Cardiac fibroblast (primary cell): ENCODE data around the gene KCND3.
"Not testable (repeated sequence)": the region's sequence is repeated elsewhere in the genome, so short reads cannot be mapped to it uniquely, and the experiment has no call there.

ENCODE experiments used
- DNase-seq, 2 donors: peaks; one replicate each; pipeline versions ENCODE4 v3.0.0 to v3.0.0-alpha.2; 2010; ENCODE audit warnings: low read depth in 2 of 2
- H3K4me3 ChIP-seq, 2 donors: replicated peaks in 1 of 2; 1 replicate in 1 of 2; 2 replicates in 1 of 2; pipeline ENCODE4 v1.5.1; 2011; ENCODE audit warnings: low read depth in 2 of 2, low read length in 2 of 2, mild to moderate bottlenecking in 2 of 2, moderate library complexity in 1 of 2
- CTCF ChIP-seq: IDR thresholded peaks from one replicate; pipeline ENCODE4 v1.5.1; 2011; ENCODE audit warnings: low read depth, mild to moderate bottlenecking, low read length, inconsistent platforms

Gene KCND3

DNA sequence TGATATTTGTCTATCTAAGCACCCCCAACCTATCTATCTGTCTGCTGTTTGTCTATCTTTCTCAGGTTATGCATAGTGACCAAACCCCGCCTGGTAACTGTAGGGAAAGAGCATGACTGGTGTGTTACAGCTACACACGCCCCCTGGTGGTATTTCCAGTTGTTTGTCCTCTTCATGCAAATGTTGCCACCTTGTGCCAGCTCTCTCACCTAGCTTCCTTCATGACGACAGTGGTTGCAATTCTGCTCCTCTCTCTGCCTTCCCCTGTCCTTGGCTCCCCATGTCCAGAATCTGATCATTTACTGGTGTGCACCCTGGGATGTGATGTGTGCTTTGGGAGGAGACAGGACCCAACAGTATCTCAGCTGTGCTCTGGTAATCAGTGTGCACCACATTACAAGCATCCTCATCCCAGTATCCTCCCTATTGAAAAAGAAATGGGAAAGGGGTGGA is 242.2 kb downstream of the KCND3 start:
- TF ChIP-seq CTCF, result peak; percentile 63
- H3K4me3 ChIP-seq, result no peak overlapping the region
- peak; percentile 86 to 91 for DNase-seq

DNA sequence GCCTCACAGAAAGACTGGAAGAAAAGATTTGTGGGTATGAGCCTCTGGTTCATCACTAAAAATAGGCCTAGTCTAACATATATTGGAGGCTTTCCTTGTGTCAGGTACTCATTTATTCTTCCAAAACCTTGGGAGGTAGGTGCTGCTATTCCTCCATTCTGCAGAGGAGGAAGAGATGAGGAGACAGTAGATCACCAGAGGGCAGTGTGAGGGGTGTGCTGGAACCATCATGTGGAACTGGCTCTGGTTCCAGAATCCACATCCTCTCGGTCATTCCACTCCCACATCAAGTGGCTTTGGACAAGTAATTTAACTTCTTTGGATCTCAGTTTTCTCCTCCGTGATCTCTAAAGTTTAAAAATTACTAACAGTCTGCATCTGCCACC is 242.9 kb downstream of the KCND3 start:
- H3K4me3 ChIP-seq, result no peak overlapping the region
- TF ChIP-seq CTCF, result no peak
- no peak for DNase-seq

GRCh38 chr1:111745675-111746613 is 243.5 kb downstream of the KCND3 start:
- TF ChIP-seq CTCF, result no peak
- H3K4me3 ChIP-seq, result no peak overlapping the region
- no peak for DNase-seq

- TF ChIP-seq CTCF, result no peak
- peak; percentile 77 to 80 for DNase-seq
- no peak overlapping the region for H3K4me3 ChIP-seq
These were observed 245.8 kb downstream of the KCND3 start for GRCh38 chr1:111743679-111744101.

DNA sequence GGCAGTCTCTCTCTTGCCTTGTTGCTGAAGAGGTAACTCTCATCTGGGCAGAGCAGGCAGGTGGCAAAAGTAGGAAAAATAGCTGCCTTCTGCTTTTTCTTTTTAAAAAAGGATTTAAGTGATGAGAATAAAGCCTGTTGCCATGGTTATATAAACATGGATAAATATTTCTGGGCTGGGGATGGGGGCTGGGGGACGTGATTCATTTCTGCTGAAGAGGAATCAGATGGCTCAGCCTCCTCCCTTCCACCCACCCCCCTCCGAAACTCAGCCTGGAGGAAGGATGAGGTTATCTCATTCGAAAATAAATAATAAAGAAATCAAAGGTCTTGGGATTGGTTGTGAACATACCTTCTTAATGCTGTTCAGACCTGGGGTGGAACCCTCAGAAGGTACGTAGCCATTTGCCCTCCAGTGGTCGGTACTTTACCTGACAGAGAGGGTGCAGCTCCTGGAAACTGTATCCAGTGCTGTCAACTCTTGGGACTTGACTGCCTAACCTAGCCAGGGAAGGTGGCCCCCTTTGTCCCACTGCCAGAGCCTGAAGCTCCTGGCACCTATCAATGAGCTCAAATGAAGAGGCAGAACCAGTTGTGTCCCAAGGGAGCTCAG is 246.4 kb downstream of the KCND3 start:
- H3K4me3 ChIP-seq, result no peak overlapping the region
- TF ChIP-seq CTCF, result no peak
- peak; percentile 44 to 72 for DNase-seq

DNA sequence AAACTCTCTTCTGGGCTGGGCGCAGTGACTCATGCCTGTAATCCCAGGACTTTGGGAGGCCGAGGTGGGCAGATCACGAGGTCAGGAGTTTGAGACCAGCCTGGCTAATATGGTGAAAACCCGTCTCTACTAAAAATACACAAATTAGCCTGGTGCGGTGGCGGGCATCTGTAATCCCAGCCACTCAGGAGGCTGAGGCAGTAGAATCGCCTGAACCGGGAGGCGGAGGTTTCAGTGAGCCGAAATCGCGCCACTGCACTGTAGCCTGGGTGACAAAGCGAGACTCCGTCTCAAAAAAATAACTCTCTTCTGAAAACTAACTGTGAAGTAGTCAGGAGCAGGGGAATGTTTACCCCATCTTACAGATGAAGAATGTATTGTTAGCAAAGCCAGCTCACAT is 247.2 kb downstream of the KCND3 start:
- not testable (repeated sequence) for DNase-seq, H3K4me3 ChIP-seq

- DNase-seq, result peak; percentile 71 to 75
- TF ChIP-seq CTCF, result no peak
- H3K4me3 ChIP-seq, result peak overlapping the region; percentile 54 to 76
These were observed 249.3 kb downstream of the KCND3 start for GRCh38 chr1:111739925-111740765.
